ENCODE data around the gene TRIM67.
A peak's percentile ranks its signal among the peaks of the same experiment; 100 is the strongest.

TRIM67 gene

GRCh38 chr1:231159202-231159962, 2.5 kb upstream of the TRIM67 start:
- DNase-seq, result no peak

- DNase-seq, result no peak
These were observed 1.7 kb upstream of the TRIM67 start for GRCh38 chr1:231159963-231160761.

- peak; percentile 80 for DNase-seq
These were observed 777 bp upstream of the TRIM67 start for GRCh38 chr1:231160895-231161666.

GRCh38 chr1:231162297-231162969, 575 bp downstream of the TRIM67 start:
- peak; percentile 63 for DNase-seq

GRCh38 chr1:231162970-231163829, 1.3 kb downstream of the TRIM67 start:
- DNase-seq, result no peak

- DNase-seq, result no peak
These were observed 2.1 kb downstream of the TRIM67 start for GRCh38 chr1:231163830-231164427.

- DNase-seq, result no peak
These were observed 3.5 kb downstream of the TRIM67 start for GRCh38 chr1:231165371-231165770.

GRCh38 chr1:231166398-231166797, 4.5 kb downstream of the TRIM67 start:
- no peak for DNase-seq

GRCh38 chr1:231170875-231171274, 9.0 kb downstream of the TRIM67 start:
- DNase-seq, result no peak

- no peak for DNase-seq
These were observed 9.9 kb downstream of the TRIM67 start for GRCh38 chr1:231171623-231172197.

- no peak for DNase-seq
These were observed 10.6 kb downstream of the TRIM67 start for GRCh38 chr1:231172411-231172810.

- no peak for DNase-seq
These were observed 14.6 kb downstream of the TRIM67 start for GRCh38 chr1:231176421-231176820.

- no peak for DNase-seq
These were observed 15.4 kb downstream of the TRIM67 start for GRCh38 chr1:231177226-231177625.

- DNase-seq, result no peak
These were observed 16.1 kb downstream of the TRIM67 start for GRCh38 chr1:231177936-231178335.

GRCh38 chr1:231178970-231179369, 17.1 kb downstream of the TRIM67 start:
- no peak for DNase-seq

- no peak for DNase-seq
These were observed 18.2 kb downstream of the TRIM67 start for GRCh38 chr1:231180034-231180433.

- no peak for DNase-seq
These were observed 19.4 kb downstream of the TRIM67 start for GRCh38 chr1:231181271-231181670.

GRCh38 chr1:231182317-231182716, 20.5 kb downstream of the TRIM67 start:
- no peak for DNase-seq

- no peak for DNase-seq
These were observed 22.1 kb downstream of the TRIM67 start for GRCh38 chr1:231183639-231184590.

GRCh38 chr1:231184891-231185290, 23.0 kb downstream of the TRIM67 start:
- DNase-seq, result no peak

Data from NCI-H2227 treated with DMSO at 0.1 percent for 48 hours (cell line).